A549 (cell line): ENCODE results near the gene ZDHHC19. TPM values are rescaled to one million over a fixed set of nuclear protein-coding genes. Genes with fewer than 3 reads are reported as not detected.

ENCODE experiments used
- ATAC-seq, 2 experiments: fragments of 200-7000 bp in 1 of 2; fragments of >200 bp in 1 of 2; cut with Nextera tagmentation in 1 of 2; cut with Tn5 transposase in 1 of 2; 3 replicates each; pipeline versions ENCODE4 v1.8.0 to v1.9.1; 2018 to 2020; ENCODE audit warnings: mild to moderate bottlenecking in 1 of 2, moderate library complexity in 1 of 2
- CTCF ChIA-PET: fragments of 300-600 bp; sonication (Branson Sonifier 250); formaldehyde crosslinking; extraction: SDS; loops from one replicate; lab custom pipeline; 2021; ENCODE audit warnings: antibody characterized with exemption, inconsistent platforms; lab: Yijun Ruan, JAX
- POLR2A ChIA-PET: fragments of 350-600 bp; formaldehyde crosslinking; extraction: SDS; loops from one replicate; lab custom pipeline; 2021; ENCODE audit warnings: antibody characterized with exemption, inconsistent platforms; lab: Yijun Ruan, JAX
- DNase-seq, 2 experiments: peaks; one replicate each; pipeline versions ENCODE4 v3.0.0 to v3.0.0-alpha.2; 2011 to 2016; ENCODE audit warnings: low read depth in 1 of 2, low spot score in 1 of 2
- FAIRE-seq: peaks from 2 replicates; lab custom pipeline; 2011; peaks lifted over from hg19 to GRCh38; lab: Jason Lieb, UNC
- H3K27ac ChIP-seq, 2 experiments: fragments of >200 bp; sonication (Bioruptor Twin); formaldehyde crosslinking; 3 replicates each; pipeline ENCODE4 v1.5.1; 2016 to 2017
- H3K4me1 ChIP-seq: fragments of >200 bp; sonication (Bioruptor Twin); formaldehyde crosslinking; 3 replicates; pipeline ENCODE4 v1.6.1; 2016
- H3K4me2 ChIP-seq: fragments of >200 bp; sonication (Bioruptor Twin); formaldehyde crosslinking; 3 replicates; pipeline ENCODE4 v1.6.1; 2016
- H3K4me3 ChIP-seq: fragments of >200 bp; sonication (Bioruptor Twin); formaldehyde crosslinking; 3 replicates; pipeline ENCODE4 v1.5.1; 2016
- H3K9me3 ChIP-seq: fragments of >200 bp; sonication (Bioruptor Twin); formaldehyde crosslinking; 3 replicates; pipeline ENCODE4 v1.6.1; 2016
- CHD2 ChIP-seq: fragments of 150-350 bp; IDR thresholded peaks from 2 replicates; pipeline ENCODE4 v1.6.1; 2014; ENCODE audit warnings: low read length; ENCODE audit not compliant: partially characterized antibody
- CHD4 ChIP-seq: fragments of 200-600 bp; sonication (generic); IDR thresholded peaks from 2 replicates; pipeline ENCODE4 v1.6.1; 2016; ENCODE audit warnings: antibody characterized with exemption, mild to moderate bottlenecking, borderline replicate concordance
- E2F6 ChIP-seq: IDR thresholded peaks from 2 replicates; pipeline ENCODE4 v1.6.1; 2012; ENCODE audit warnings: low read depth, borderline replicate concordance
- EP300 ChIP-seq, 2 experiments: fragments of >200 bp; sonication (Bioruptor Twin); formaldehyde crosslinking; IDR thresholded peaks; 2 replicates in 1 of 2; 3 replicates in 1 of 2; pipeline ENCODE4 v1.6.1; 2016 to 2017
- FOSB ChIP-seq: fragments of 250-450 bp; sonication (Bioruptor Pico); IDR thresholded peaks from 2 replicates; pipeline ENCODE4 v1.5.0; 2020; ENCODE audit warnings: mild to moderate bottlenecking, moderate library complexity
- FOSL2 ChIP-seq, 2 experiments: fragments of 450-650 bp in 1 of 2; fragments of >200 bp in 1 of 2; sonication (Bioruptor Twin) in 1 of 2; formaldehyde crosslinking; IDR thresholded peaks; 2 replicates each; pipeline versions ENCODE4 v1.5.0 to v1.6.1; 2016 to 2020; ENCODE audit warnings: mild to moderate bottlenecking in 1 of 2, moderate library complexity in 1 of 2
- FOXS1 ChIP-seq: fragments of 250-450 bp; sonication (Bioruptor Pico); IDR thresholded peaks from 2 replicates; pipeline ENCODE4 v1.5.0; 2020; ENCODE audit warnings: mild to moderate bottlenecking, moderate library complexity
- HDAC2 ChIP-seq: fragments of 200-600 bp; sonication (generic); IDR thresholded peaks from 2 replicates; pipeline ENCODE4 v1.6.1; 2016
- HOXB13 ChIP-seq: fragments of 250-450 bp; sonication (Bioruptor Pico); IDR thresholded peaks from 2 replicates; pipeline ENCODE4 v1.5.0; 2020; ENCODE audit warnings: low read depth, mild to moderate bottlenecking, moderate library complexity
- HOXB5 ChIP-seq: fragments of 250-450 bp; sonication (Bioruptor Pico); IDR thresholded peaks from 2 replicates; pipeline ENCODE4 v1.5.0; 2020; ENCODE audit warnings: mild to moderate bottlenecking, moderate library complexity
- JUN ChIP-seq, 2 experiments: fragments of >200 bp; sonication (Bioruptor Twin); formaldehyde crosslinking; IDR thresholded peaks; 2 replicates in 1 of 2; 3 replicates in 1 of 2; pipeline ENCODE4 v1.6.1; 2016 to 2017
- JUNB ChIP-seq: fragments of >200 bp; sonication (Bioruptor Twin); formaldehyde crosslinking; IDR thresholded peaks from 2 replicates; pipeline ENCODE4 v1.6.1; 2016
- MAFK ChIP-seq: fragments of 450-650 bp; IDR thresholded peaks from 2 replicates; pipeline ENCODE4 v1.6.1; 2014; ENCODE audit not compliant: partially characterized antibody
- MYC ChIP-seq: IDR thresholded peaks from 2 replicates; pipeline ENCODE4 v1.6.1; 2012; ENCODE audit warnings: mild to moderate bottlenecking, inconsistent platforms, low read length, improper control_type of control experiment, borderline replicate concordance
- NFE2L2 ChIP-seq: fragments of 150-350 bp; conservative IDR thresholded peaks from 2 replicates; pipeline ENCODE4 v1.6.1; 2014; ENCODE audit warnings: low read length
- PBX3 ChIP-seq: IDR thresholded peaks from 2 replicates; pipeline ENCODE4 v1.6.1; 2012
- PHF8 ChIP-seq: fragments of 200-600 bp; sonication (generic); IDR thresholded peaks from 2 replicates; pipeline ENCODE4 v1.6.1; 2016; ENCODE audit warnings: low read depth, mild to moderate bottlenecking, antibody characterized with exemption, moderate library complexity, borderline replicate concordance
- POLR2A ChIP-seq: IDR thresholded peaks from 2 replicates; pipeline ENCODE4 v1.6.1; 2012; ENCODE audit warnings: mild to moderate bottlenecking, low read length
- POLR2AphosphoS2 ChIP-seq: conservative IDR thresholded peaks from 2 replicates; pipeline ENCODE4 v1.6.1; 2012; ENCODE audit warnings: low read length, improper control_type of control experiment, inconsistent platforms
- RAD21 ChIP-seq, 2 experiments: fragments of >200 bp in 1 of 2; sonication (Bioruptor Twin) in 1 of 2; formaldehyde crosslinking in 1 of 2; IDR thresholded peaks in 1 of 2; conservative IDR thresholded peaks in 1 of 2; 2 replicates in 1 of 2; 3 replicates in 1 of 2; pipeline ENCODE4 v1.6.1; 2012 to 2018; ENCODE audit warnings: inconsistent platforms in 1 of 2
- RFX5 ChIP-seq: fragments of 450-650 bp; IDR thresholded peaks from 2 replicates; pipeline ENCODE4 v1.7.1; 2014; ENCODE audit warnings: antibody characterized with exemption, mild to moderate bottlenecking, moderate library complexity
- RNF2 ChIP-seq: fragments of 200-600 bp; sonication (generic); IDR thresholded peaks from 2 replicates; pipeline ENCODE4 v1.6.1; 2016; ENCODE audit warnings: low read depth, mild to moderate bottlenecking, antibody characterized with exemption, moderate library complexity, borderline replicate concordance
- SMC3 ChIP-seq: fragments of >200 bp; sonication (Bioruptor Twin); formaldehyde crosslinking; IDR thresholded peaks from 3 replicates; pipeline ENCODE4 v1.6.1; 2018; ENCODE audit warnings: inconsistent platforms
- TP53 ChIP-seq: fragments of 250-450 bp; sonication (Bioruptor Pico); IDR thresholded peaks from 2 replicates; pipeline ENCODE4 v1.5.0; 2021; ENCODE audit warnings: mild to moderate bottlenecking, moderate library complexity
- ZFP36 ChIP-seq: fragments of 450-650 bp; IDR thresholded peaks from 2 replicates; pipeline ENCODE4 v1.6.1; 2014; ENCODE audit warnings: borderline replicate concordance; ENCODE audit not compliant: partially characterized antibody
- ZNF302 ChIP-seq: fragments of 250-450 bp; sonication (Bioruptor Pico); IDR thresholded peaks from 2 replicates; pipeline ENCODE4 v1.9.0; 2021; ENCODE audit warnings: inconsistent platforms, mild to moderate bottlenecking, moderate library complexity
- ZSCAN20 ChIP-seq: fragments of 250-450 bp; sonication (Bioruptor Pico); IDR thresholded peaks from 2 replicates; pipeline ENCODE4 v1.8.0; 2022; ENCODE audit warnings: mild to moderate bottlenecking, moderate library complexity
- WGBS: methylation state at CpG from one replicate; pipeline ENCODE4 v1.1.6; 2017; ENCODE audit errors: missing lambda C conversion rate; 5-methylcytosine and 5-hydroxymethylcytosine counted together
- polyA plus RNA-seq, 4 experiments: library from polyadenylated mRNA; depleted of rRNA in 3 of 4; stranded (reverse); fragments of >200 nt; fragmentation: RNase III in 1 of 4; extraction: RNeasy Plus Mini Kit Qiagen cat#74134 plus additional on column Dnase treatment in 1 of 4; gene quantifications; 2 replicates in 3 of 4; 3 replicates in 1 of 4; pipeline ENCODE4 v1.2.3, GENCODE V29; 2011 to 2017
- TF ChIP-seq, protein P1 (sequence below): fragments of >200 bp; sonication (Bioruptor Twin); formaldehyde crosslinking; IDR thresholded peaks from 3 replicates; pipeline ENCODE4 v1.6.1; 2016
- TF ChIP-seq, protein P2 (sequence below): fragments of >200 bp; sonication (Bioruptor Twin); formaldehyde crosslinking; IDR thresholded peaks from 3 replicates; pipeline ENCODE4 v1.5.1; 2016
- TF ChIP-seq, protein P3 (sequence below): IDR thresholded peaks from 2 replicates; pipeline ENCODE4 v1.6.1; 2012

ZDHHC19 gene
- polyA plus RNA-seq, 2 of the 4 experiments (the other 2 are of a cell fraction) = 0.15 TPM; not detected in 1

- no peak for TF ChIP-seq ZFP36
- TF ChIP-seq EP300 (IDR thresholded peaks at IDR 0.05) = no peak
- TF ChIP-seq PHF8 = no peak
- TF ChIP-seq RNF2 = no peak
Measured at GRCh38 chr3:196194542-196194915, 16.7 kb downstream of the ZDHHC19 start (continued).

GRCh38 chr3:196193736-196194541, 17.3 kb downstream of the ZDHHC19 start:
- Histone ChIP-seq H3K4me3 (no peak overlapping the region), H3K9me3 (no peaks in the 10 kb centered on the region), H3K4me2 (no peak overlapping the region), H3K27ac (no peak overlapping the region), H3K4me1 (no peaks in the 10 kb centered on the region)
- no peak for ATAC-seq
- TF ChIP-seq JUN (IDR thresholded peaks at IDR 0.05) (no peak), FOSB (CRISPR knock-in tag) (no peak), HOXB13 (CRISPR knock-in tag) (no peak), RNF2 (no peak), E2F6 (no peak), ZNF302 (no peak), HDAC2 (no peak), ZSCAN20 (CRISPR knock-in tag) (no peak), PBX3 (no peak), POLR2AphosphoS2 (no peak), FOSL2 (IDR thresholded peaks at IDR 0.05) (no peak), FOSL2 (CRISPR knock-in tag; IDR thresholded peaks at IDR 0.05) (no peak), CHD4 (no peak), MYC (no peak), POLR2A (no peak), MAFK (no peak), RAD21 (conservative IDR thresholded peaks at IDR 0.05 in 1 of 2, IDR thresholded peaks at IDR 0.05 in 1 of 2) (no peak), JUNB (no peak)
- TF ChIP-seq, protein P1, sequence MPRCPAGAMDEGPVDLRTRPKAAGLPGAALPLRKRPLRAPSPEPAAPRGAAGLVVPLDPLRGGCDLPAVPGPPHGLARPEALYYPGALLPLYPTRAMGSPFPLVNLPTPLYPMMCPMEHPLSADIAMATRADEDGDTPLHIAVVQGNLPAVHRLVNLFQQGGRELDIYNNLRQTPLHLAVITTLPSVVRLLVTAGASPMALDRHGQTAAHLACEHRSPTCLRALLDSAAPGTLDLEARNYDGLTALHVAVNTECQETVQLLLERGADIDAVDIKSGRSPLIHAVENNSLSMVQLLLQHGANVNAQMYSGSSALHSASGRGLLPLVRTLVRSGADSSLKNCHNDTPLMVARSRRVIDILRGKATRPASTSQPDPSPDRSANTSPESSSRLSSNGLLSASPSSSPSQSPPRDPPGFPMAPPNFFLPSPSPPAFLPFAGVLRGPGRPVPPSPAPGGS = no peak
- ChIA-PET CTCF (interaction anchor here (0.7 to 0.8 kb wide), 2 partner anchors 71 to 121 kb away, joined by 3 to 5 read pairs; no protein-coding TSS in a partner anchor), POLR2A (no interaction called here)
- no peak for FAIRE-seq
- no peak for DNase-seq
- WGBS = 87% methylated on average over 7 of the region's 13 CpGs

- ChIA-PET POLR2A (no interaction called here), CTCF (no interaction called here)
- FAIRE-seq = no peak
- TF ChIP-seq RNF2 = no peak
- no peak for TF ChIP-seq CHD4
- TF ChIP-seq POLR2AphosphoS2 = no peak
- TF ChIP-seq, protein P2, sequence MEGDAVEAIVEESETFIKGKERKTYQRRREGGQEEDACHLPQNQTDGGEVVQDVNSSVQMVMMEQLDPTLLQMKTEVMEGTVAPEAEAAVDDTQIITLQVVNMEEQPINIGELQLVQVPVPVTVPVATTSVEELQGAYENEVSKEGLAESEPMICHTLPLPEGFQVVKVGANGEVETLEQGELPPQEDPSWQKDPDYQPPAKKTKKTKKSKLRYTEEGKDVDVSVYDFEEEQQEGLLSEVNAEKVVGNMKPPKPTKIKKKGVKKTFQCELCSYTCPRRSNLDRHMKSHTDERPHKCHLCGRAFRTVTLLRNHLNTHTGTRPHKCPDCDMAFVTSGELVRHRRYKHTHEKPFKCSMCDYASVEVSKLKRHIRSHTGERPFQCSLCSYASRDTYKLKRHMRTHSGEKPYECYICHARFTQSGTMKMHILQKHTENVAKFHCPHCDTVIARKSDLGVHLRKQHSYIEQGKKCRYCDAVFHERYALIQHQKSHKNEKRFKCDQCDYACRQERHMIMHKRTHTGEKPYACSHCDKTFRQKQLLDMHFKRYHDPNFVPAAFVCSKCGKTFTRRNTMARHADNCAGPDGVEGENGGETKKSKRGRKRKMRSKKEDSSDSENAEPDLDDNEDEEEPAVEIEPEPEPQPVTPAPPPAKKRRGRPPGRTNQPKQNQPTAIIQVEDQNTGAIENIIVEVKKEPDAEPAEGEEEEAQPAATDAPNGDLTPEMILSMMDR = no peak
- no peak for TF ChIP-seq MAFK
- TF ChIP-seq FOXS1 (CRISPR knock-in tag) = no peak
- TF ChIP-seq MYC = no peak
- TF ChIP-seq TP53 = no peak
- TF ChIP-seq NFE2L2 = no peak
- no peak for TF ChIP-seq RFX5
- TF ChIP-seq, protein P3, sequence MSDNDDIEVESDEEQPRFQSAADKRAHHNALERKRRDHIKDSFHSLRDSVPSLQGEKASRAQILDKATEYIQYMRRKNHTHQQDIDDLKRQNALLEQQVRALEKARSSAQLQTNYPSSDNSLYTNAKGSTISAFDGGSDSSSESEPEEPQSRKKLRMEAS = no peak
- TF ChIP-seq SMC3 = no peak
- TF ChIP-seq EP300 (IDR thresholded peaks at IDR 0.05) = no peak
- no peak for TF ChIP-seq FOSL2 (IDR thresholded peaks at IDR 0.05)
- no peak for TF ChIP-seq FOSL2 (CRISPR knock-in tag; IDR thresholded peaks at IDR 0.05)
- TF ChIP-seq HOXB5 (CRISPR knock-in tag) = no peak
- TF ChIP-seq CHD2 = no peak
- no peak for TF ChIP-seq PHF8
Measured at GRCh38 chr3:196193133-196193735, 18.0 kb downstream of the ZDHHC19 start.

More at GRCh38 chr3:196193133-196193735, 18.0 kb downstream of the ZDHHC19 start:
- 60% methylated on average over 14 of the region's 15 CpGs for WGBS
- Histone ChIP-seq H3K4me1 (no peaks in the 10 kb centered on the region), H3K27ac (no peak overlapping the region), H3K4me3 (no peak overlapping the region), H3K4me2 (no peak overlapping the region), H3K9me3 (no peaks in the 10 kb centered on the region)
- ATAC-seq = no peak
- no peak for DNase-seq
